ENCODE measurements around the gene PPFIA4.

DNA sequence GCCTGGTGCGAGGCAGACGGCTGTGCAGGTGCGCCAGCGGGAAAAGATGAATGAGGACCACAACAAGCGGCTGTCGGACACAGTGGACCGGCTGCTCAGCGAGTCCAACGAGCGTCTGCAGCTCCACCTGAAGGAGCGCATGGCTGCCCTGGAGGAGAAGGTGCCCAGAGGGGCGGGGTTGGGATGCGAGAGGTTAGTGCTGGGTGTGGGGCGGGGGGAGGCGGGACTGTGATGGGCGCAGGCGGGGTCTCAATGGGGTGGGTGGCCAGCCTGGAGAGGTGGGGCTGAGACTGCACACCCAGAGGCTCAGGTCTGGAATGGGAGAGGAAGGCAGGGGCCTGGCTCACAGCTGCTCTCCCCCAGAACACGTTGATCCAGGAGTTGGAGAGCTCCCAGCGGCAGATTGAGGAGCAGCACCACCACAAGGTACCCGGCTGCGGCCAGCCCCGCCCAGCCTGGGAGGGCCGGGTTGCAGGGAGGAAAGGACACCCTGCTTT lies 22.3 kb downstream of the PPFIA4 start:
- no peak for TF ChIP-seq CBX8 (IDR thresholded peaks at IDR 0.05; ENCODE audit: borderline replicate concordance, extremely low read depth, low read depth, low read length, poor library complexity, severe bottlenecking)
- TF ChIP-seq, protein P1, sequence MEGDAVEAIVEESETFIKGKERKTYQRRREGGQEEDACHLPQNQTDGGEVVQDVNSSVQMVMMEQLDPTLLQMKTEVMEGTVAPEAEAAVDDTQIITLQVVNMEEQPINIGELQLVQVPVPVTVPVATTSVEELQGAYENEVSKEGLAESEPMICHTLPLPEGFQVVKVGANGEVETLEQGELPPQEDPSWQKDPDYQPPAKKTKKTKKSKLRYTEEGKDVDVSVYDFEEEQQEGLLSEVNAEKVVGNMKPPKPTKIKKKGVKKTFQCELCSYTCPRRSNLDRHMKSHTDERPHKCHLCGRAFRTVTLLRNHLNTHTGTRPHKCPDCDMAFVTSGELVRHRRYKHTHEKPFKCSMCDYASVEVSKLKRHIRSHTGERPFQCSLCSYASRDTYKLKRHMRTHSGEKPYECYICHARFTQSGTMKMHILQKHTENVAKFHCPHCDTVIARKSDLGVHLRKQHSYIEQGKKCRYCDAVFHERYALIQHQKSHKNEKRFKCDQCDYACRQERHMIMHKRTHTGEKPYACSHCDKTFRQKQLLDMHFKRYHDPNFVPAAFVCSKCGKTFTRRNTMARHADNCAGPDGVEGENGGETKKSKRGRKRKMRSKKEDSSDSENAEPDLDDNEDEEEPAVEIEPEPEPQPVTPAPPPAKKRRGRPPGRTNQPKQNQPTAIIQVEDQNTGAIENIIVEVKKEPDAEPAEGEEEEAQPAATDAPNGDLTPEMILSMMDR (IDR thresholded peaks at IDR 0.05 in 2 of 3, conservative IDR thresholded peaks at IDR 0.05 in 1 of 3; ENCODE audit: insufficient read depth in 2 of 3, low read depth in 1 of 3, low read length in 3 of 3) = peak; percentile 22 to 44 (median 42); a peak in 3 of 6 replicates
